Activated CD4-positive, alpha-beta memory T cell treated with anti-CD3 and anti-CD28 coated beads, Interleukin-2, amount 10 ng/mL, durations not matched to agents 7 days and 5 days (primary cell): ENCODE measurements around the gene TMEM41B. TPM values are rescaled to one million over a fixed set of nuclear protein-coding genes. Genes with fewer than 3 reads are reported as not detected.
"Not testable (repeated sequence)": the region's sequence is repeated elsewhere in the genome, so short reads cannot be mapped to it uniquely, and the experiment has no call there.

ENCODE experiments used
- CTCF ChIA-PET: fragments of 350-600 bp; sonication (Branson Sonifier 250); formaldehyde crosslinking; loops from one replicate; lab custom pipeline; 2021; ENCODE audit warnings: antibody characterized with exemption, inconsistent platforms; lab: Charles Lee
- POLR2A ChIA-PET: fragments of 350-600 bp; sonication (Branson Sonifier 250); formaldehyde crosslinking; loops from one replicate; lab custom pipeline; 2021; ENCODE audit warnings: antibody characterized with exemption; lab: Charles Lee
- DNase-seq: peaks from one replicate; pipeline ENCODE4 v3.0.0-alpha.2; 2020
- H3K27ac Mint-ChIP-seq: one replicate; pipeline ENCODE4 v1.8.0; 2021; ENCODE audit warnings: mild to moderate bottlenecking, mixed read lengths
- H3K27me3 Mint-ChIP-seq: one replicate; pipeline ENCODE4 v1.8.0; 2021; ENCODE audit warnings: mixed read lengths
- H3K36me3 Mint-ChIP-seq: one replicate; pipeline ENCODE4 v1.8.0; 2021; ENCODE audit warnings: low read depth, mixed read lengths
- H3K4me1 Mint-ChIP-seq: one replicate; pipeline ENCODE4 v1.8.0; 2021; ENCODE audit warnings: mixed read lengths
- H3K4me3 Mint-ChIP-seq: one replicate; pipeline ENCODE4 v1.8.0; 2021; ENCODE audit warnings: mild to moderate bottlenecking, mixed read lengths
- H3K9me3 Mint-ChIP-seq: one replicate; pipeline ENCODE4 v1.8.0; 2021; ENCODE audit warnings: mixed read lengths
- total RNA-seq, 2 experiments: library from RNA; stranded (reverse); gene quantifications; one replicate each; pipeline ENCODE4 v1.2.3, GENCODE V29; 2021

The TMEM41B gene
- total RNA-seq, 2 experiments from 2014 or later = 43.3 to 49.0 TPM

GRCh38 chr11:9265211-9266131, 48.9 kb downstream of the TMEM41B start, which contains the start of gene DENND5A:
DENND5A (minus strand) TSS chr11:9265350; CDS start chr11:9265069, 281 bp downstream.
- Mint-ChIP-seq H3K27me3 (peaks cover 58% of the 10 kb centered on the region), H3K9me3 (no peaks in the 10 kb centered on the region), H3K4me1 (peaks cover 30% of the 10 kb centered on the region), H3K27ac (peak within 1 kb of the TSS; percentile 68), H3K36me3 (no peaks in the 10 kb centered on the region), H3K4me3 (peak within 1 kb of the TSS; percentile 80)
- DNase-seq = peak; percentile 49
- CTCF ChIA-PET = interaction anchor here (1.1 to 1.4 kb wide), 5 partner anchors 11 to 241 kb away, joined by 3 to 4 read pairs (median 3); no protein-coding TSS in a partner anchor
- POLR2A ChIA-PET = interaction anchor here (0.6 to 2.5 kb wide), 8 partner anchors 8 to 195 kb away, joined by 3 to 17 read pairs (median 8); partner anchors contain the start of gene ZNF143

GRCh38 chr11:9264316-9265210, 49.8 kb downstream of the TMEM41B start:
- POLR2A ChIA-PET = interaction anchor here (0.6 to 2.5 kb wide), 13 partner anchors 9 to 197 kb away, joined by 3 to 17 read pairs (median 6); partner anchors contain the start of gene ZNF143
- Mint-ChIP-seq H3K9me3 (no peaks in the 10 kb centered on the region), H3K27me3 (peaks cover 56% of the 10 kb centered on the region)

DNA sequence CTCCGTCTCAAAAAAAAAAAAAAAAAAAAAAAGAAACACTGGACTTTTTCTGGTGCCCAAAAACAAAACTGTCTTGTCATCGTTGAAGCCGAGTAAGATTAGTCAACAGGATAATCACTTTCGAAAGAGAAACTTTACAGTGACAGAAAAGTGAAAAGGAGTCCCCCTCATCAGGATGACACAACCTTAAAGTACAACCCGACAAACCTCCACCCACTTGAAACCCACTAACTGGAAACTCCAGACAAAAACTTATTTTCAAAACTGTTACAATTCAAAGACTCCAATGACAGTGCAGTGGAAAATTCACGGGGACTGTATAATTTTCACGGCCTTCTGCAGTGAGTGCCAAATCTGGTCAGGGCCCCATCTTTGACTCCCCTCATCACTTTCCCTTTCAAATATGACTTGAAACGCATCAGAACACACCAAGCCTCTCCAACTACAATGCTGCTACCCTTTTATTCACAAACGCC, 50.5 kb downstream of the TMEM41B start:
- Mint-ChIP-seq H3K4me1 (peaks cover 36% of the 10 kb centered on the region), H3K9me3 (no peaks in the 10 kb centered on the region), H3K4me3 (peak overlapping the region; percentile 80), H3K27ac (peak overlapping the region; percentile 68), H3K36me3 (no peaks in the 10 kb centered on the region), H3K27me3 (peaks cover 51% of the 10 kb centered on the region)
- POLR2A ChIA-PET = interaction anchor here (0.9 to 2.5 kb wide), 12 partner anchors 10 to 198 kb away, joined by 3 to 17 read pairs (median 6); partner anchors contain the start of gene ZNF143
- CTCF ChIA-PET = interaction anchor here (0.5 to 0.7 kb wide), 3 partner anchors 19 to 638 kb away, joined by 3 to 4 read pairs (median 3); no protein-coding TSS in a partner anchor
- DNase-seq = peak; percentile 35

More at GRCh38 chr11:9264316-9265210, 49.8 kb downstream of the TMEM41B start:
- Mint-ChIP-seq H3K4me1 (peaks cover 36% of the 10 kb centered on the region), H3K27ac (peak overlapping the region; percentile 68), H3K4me3 (peak overlapping the region; percentile 80), H3K36me3 (no peaks in the 10 kb centered on the region)
- peak; percentile 29 for DNase-seq
- CTCF ChIA-PET = interaction anchor here (0.5 to 1.4 kb wide), 4 partner anchors 16 to 879 kb away, joined by 3 read pairs; no protein-coding TSS in a partner anchor

- H3K27me3 Mint-ChIP-seq = peaks cover 35% of the 10 kb centered on the region
- CTCF ChIA-PET = interaction anchor here (0.7 to 1.6 kb wide), 5 partner anchors 10 to 352 kb away, joined by 3 to 9 read pairs (median 4); no protein-coding TSS in a partner anchor
- H3K27ac Mint-ChIP-seq, H3K4me3 Mint-ChIP-seq, H3K36me3 Mint-ChIP-seq, H3K9me3 Mint-ChIP-seq: not testable (repeated sequence)
- H3K4me1 Mint-ChIP-seq = peaks cover 33% of the 10 kb centered on the region
- peak; percentile 27 for DNase-seq
- POLR2A ChIA-PET = interaction anchor here (0.6 to 3.1 kb wide), 6 partner anchors 10 to 200 kb away, joined by 3 to 15 read pairs (median 4); partner anchors contain the start of genes IPO7 and ZNF143
Observed at GRCh38 chr11:9260838-9261146, 53.6 kb downstream of the TMEM41B start.

- H3K27ac Mint-ChIP-seq = no peak overlapping the region
- peaks cover 30% of the 10 kb centered on the region for H3K27me3 Mint-ChIP-seq
- POLR2A ChIA-PET = interaction anchor here (1.2 to 3.1 kb wide), 5 partner anchors 10 to 200 kb away, joined by 3 to 15 read pairs (median 5); partner anchors contain the start of genes IPO7 and ZNF143
- no peak overlapping the region for H3K4me3 Mint-ChIP-seq
- no peak for DNase-seq
- CTCF ChIA-PET = interaction anchor here (0.7 to 1.6 kb wide), 6 partner anchors 10 to 353 kb away, joined by 3 to 9 read pairs (median 4); no protein-coding TSS in a partner anchor
- H3K9me3 Mint-ChIP-seq = peaks cover 2% of the 10 kb centered on the region
- peaks cover 6% of the 10 kb centered on the region for H3K36me3 Mint-ChIP-seq
- H3K4me1 Mint-ChIP-seq = peaks cover 33% of the 10 kb centered on the region
Observed at GRCh38 chr11:9259981-9260837, 54.2 kb downstream of the TMEM41B start.

DNA sequence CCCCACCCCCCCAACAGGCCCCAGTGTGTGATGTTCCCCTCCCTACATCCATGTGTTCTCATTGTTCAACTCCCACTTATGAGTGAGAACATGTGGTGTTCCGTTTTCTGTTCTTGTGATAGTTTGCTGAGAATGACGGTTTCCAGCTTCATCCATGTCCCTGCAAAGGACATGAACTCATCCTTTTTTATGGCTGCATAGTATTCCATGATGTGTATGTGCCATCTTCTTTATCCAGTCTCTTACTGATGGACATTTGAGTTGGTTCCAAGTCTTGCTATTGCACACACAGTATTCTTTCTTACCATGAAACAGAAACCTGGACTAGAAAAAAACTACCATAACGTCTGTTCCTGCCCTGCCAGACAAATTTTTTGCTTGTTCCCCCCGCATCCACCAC, 56.1 kb downstream of the TMEM41B start:
- DNase-seq, POLR2A ChIA-PET, H3K27ac Mint-ChIP-seq, CTCF ChIA-PET, H3K9me3 Mint-ChIP-seq, H3K36me3 Mint-ChIP-seq, H3K4me3 Mint-ChIP-seq: not testable (repeated sequence)
- Mint-ChIP-seq H3K4me1 (peaks cover 24% of the 10 kb centered on the region), H3K27me3 (peaks cover 20% of the 10 kb centered on the region)

DNA sequence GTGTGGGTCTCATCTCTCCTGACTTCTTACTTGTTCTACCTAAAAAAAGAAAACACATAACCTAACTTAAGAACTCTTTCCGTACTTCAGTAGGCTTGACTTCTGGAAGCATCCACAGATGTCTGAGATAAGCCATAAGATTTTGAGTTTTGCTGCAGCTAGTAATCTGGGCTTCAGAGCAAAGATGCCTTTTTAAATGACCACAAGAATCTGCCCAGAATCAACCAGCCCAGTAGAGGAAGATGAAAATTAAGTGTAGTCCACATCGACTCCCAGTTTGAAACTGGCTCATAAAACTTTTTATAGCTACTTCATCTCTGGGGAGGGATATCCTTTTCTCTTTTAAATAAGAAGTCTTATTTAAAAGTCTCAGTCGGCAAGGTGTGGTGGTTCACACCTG, 60.0 kb downstream of the TMEM41B start:
- Mint-ChIP-seq H3K36me3 (peaks cover 6% of the 10 kb centered on the region), H3K9me3 (peaks cover 2% of the 10 kb centered on the region), H3K27ac (no peak overlapping the region), H3K4me3 (no peak overlapping the region), H3K27me3 (peaks cover 5% of the 10 kb centered on the region), H3K4me1 (peaks cover 28% of the 10 kb centered on the region)
- CTCF ChIA-PET = interaction anchor here (1.0 to 1.1 kb wide), 2 partner anchors 9 to 139 kb away, joined by 3 to 4 read pairs; no protein-coding TSS in a partner anchor
- POLR2A ChIA-PET = no interaction called here
- no peak for DNase-seq

DNA sequence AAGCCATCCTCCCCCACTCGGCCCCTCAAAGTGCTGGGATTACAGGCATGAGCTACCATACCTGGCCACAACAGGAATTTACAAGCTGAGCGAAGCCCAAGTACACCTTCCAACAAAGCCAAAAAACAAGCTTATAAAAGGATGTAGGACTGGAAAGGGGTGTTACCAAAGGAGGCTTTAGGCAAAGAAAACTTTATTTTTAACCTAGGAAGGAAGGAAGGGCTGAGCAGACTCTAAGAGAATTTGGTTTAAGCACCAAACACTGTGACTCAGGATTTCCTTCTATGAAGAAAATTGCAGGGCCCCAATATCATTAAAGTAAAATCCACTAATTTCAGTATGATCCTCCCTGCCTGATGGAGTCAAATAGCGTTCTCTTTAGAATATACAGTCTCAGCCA, 61.3 kb downstream of the TMEM41B start:
- DNase-seq = no peak
- H3K36me3 Mint-ChIP-seq = no peaks in the 10 kb centered on the region
- H3K4me3 Mint-ChIP-seq = no peak overlapping the region
- POLR2A ChIA-PET = no interaction called here
- CTCF ChIA-PET = interaction anchor here (0.7 kb wide), 1 partner anchor 282 kb away, joined by 3 read pairs; no protein-coding TSS in a partner anchor
- H3K27ac Mint-ChIP-seq = peak overlapping the region; percentile 35
- peaks cover 37% of the 10 kb centered on the region for H3K4me1 Mint-ChIP-seq
- no peaks in the 10 kb centered on the region for H3K9me3 Mint-ChIP-seq
- no peaks in the 10 kb centered on the region for H3K27me3 Mint-ChIP-seq

DNA sequence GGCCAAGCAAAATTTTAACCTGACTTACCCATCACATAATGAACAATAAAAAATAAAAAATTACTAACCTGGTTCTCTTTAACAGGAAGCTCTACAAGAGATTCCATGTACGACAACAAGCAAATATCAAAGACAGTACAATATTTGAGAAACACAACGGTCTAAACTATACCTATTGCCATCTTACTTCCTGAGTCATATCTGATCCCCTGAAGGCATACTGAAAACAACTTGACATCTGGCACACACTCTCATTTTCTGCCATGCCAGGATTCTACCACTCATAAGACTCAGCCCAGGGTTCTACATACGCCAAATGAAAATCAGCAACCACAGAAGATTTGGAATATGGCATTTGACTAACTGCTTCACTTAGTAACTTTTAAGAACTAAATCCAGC, 63.1 kb downstream of the TMEM41B start:
- Mint-ChIP-seq H3K4me3 (no peak overlapping the region), H3K27ac (peak overlapping the region; percentile 9), H3K27me3 (peaks cover 4% of the 10 kb centered on the region), H3K36me3 (no peaks in the 10 kb centered on the region), H3K4me1 (peaks cover 48% of the 10 kb centered on the region), H3K9me3 (no peaks in the 10 kb centered on the region)
- ChIA-PET POLR2A (interaction anchor here (0.8 to 3.2 kb wide), 4 partner anchors 11 to 208 kb away, joined by 3 to 15 read pairs (median 5); no protein-coding TSS in a partner anchor), CTCF (interaction anchor here (0.7 to 1.5 kb wide), 2 partner anchors 9 to 255 kb away, joined by 3 to 9 read pairs; no protein-coding TSS in a partner anchor)
- no peak for DNase-seq

DNA sequence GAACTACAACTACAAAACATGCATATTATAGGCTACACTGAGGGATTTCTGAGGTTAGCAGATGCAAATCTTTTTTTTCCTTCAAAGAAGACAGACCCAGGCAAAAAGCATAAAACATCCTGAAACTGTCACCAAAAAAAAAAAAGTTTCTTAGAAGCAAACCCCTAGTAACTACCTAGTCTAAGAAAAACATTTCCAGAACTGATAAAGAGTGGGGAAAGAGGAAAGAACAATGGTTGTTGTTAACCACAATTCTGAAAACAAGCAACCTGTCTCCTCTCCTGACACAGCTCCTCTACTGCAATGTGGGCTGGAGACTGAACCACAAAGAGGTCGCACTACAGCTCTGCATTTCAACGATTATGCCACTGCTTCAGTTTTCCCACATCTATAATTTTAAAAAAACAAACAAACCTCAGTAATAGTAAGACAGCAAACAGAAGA, 64.2 kb downstream of the TMEM41B start:
- ChIA-PET POLR2A (interaction anchor here (0.8 to 3.2 kb wide), 6 partner anchors 12 to 209 kb away, joined by 3 to 15 read pairs (median 5); partner anchors contain the start of gene DENND5A), CTCF (interaction anchor here (0.7 to 1.5 kb wide), 6 partner anchors 11 to 284 kb away, joined by 3 to 9 read pairs (median 4); no protein-coding TSS in a partner anchor)
- Mint-ChIP-seq H3K4me1 (peaks cover 53% of the 10 kb centered on the region), H3K36me3 (no peaks in the 10 kb centered on the region), H3K27me3 (peaks cover 4% of the 10 kb centered on the region), H3K9me3 (no peaks in the 10 kb centered on the region), H3K27ac (peak overlapping the region; percentile 47), H3K4me3 (peak overlapping the region; percentile 16)
- DNase-seq = peak; percentile 48

- no peak for DNase-seq
- H3K27me3 Mint-ChIP-seq = peaks cover 4% of the 10 kb centered on the region
- CTCF ChIA-PET = interaction anchor here (1.1 kb wide), 1 partner anchor 285 kb away, joined by 3 read pairs; no protein-coding TSS in a partner anchor
- no peaks in the 10 kb centered on the region for H3K36me3 Mint-ChIP-seq
- POLR2A ChIA-PET = interaction anchor here (1.2 to 3.2 kb wide), 2 partner anchors 13 to 66 kb away, joined by 4 to 15 read pairs; no protein-coding TSS in a partner anchor
- H3K27ac Mint-ChIP-seq = no peak overlapping the region
- no peak overlapping the region for H3K4me3 Mint-ChIP-seq
- peaks cover 53% of the 10 kb centered on the region for H3K4me1 Mint-ChIP-seq
- H3K9me3 Mint-ChIP-seq = no peaks in the 10 kb centered on the region
Observed at GRCh38 chr11:9249252-9249651, 65.1 kb downstream of the TMEM41B start.
